Measurements from ENCODE around the gene HMG20A. TPM values are rescaled to one million over a fixed set of nuclear protein-coding genes. Genes with fewer than 3 reads are reported as not detected.

Gene HMG20A
- total RNA-seq, 1 experiment from 2014 or later = 62.2 TPM

- TF ChIP-seq CREM (CRISPR knock-in tag; IDR thresholded peaks at IDR 0.05) = no peak
- no peak for TF ChIP-seq ATF3 (CRISPR knock-in tag; conservative IDR thresholded peaks at IDR 0.05)
- TF ChIP-seq ZNF425 (CRISPR knock-in tag; conservative IDR thresholded peaks at IDR 0.05) = no peak
- no peak for TF ChIP-seq ZBTB21 (CRISPR knock-in tag; IDR thresholded peaks at IDR 0.05; ENCODE audit: borderline replicate concordance)
These were observed 43.6 kb downstream of the HMG20A start (continued) for GRCh38 chr15:77464129-77464865.

GRCh38 chr15:77466521-77466920, 45.8 kb downstream of the HMG20A start:
- DNase-seq (ENCODE audit: low spot score) = no peak
- no peak for ATAC-seq
- Mint-ChIP-seq H3K27ac (peak overlapping the region; percentile 68), H3K4me3 (no peak overlapping the region), H3K4me1 (peaks cover 26% of the 10 kb centered on the region), H3K27me3 (ENCODE audit: low read depth) (no peaks in the 10 kb centered on the region), H3K9me3 (no peaks in the 10 kb centered on the region), H3K36me3 (peaks cover 20% of the 10 kb centered on the region)
- CTCF ChIA-PET = interaction anchor here (1.3 to 2.9 kb wide), 2 partner anchors 8 to 77 kb away, joined by 3 to 15 read pairs; no protein-coding TSS in a partner anchor
- POLR2A ChIA-PET = no interaction called here
- TF ChIP-seq ZMAT4 (CRISPR knock-in tag; IDR thresholded peaks at IDR 0.05) = no peak

GRCh38 chr15:77468896-77469295, 48.2 kb downstream of the HMG20A start:
- ATAC-seq = no peak
- POLR2A ChIA-PET = no interaction called here

More at GRCh38 chr15:77468896-77469295, 48.2 kb downstream of the HMG20A start:
- Mint-ChIP-seq H3K27ac (peak overlapping the region; percentile 64; the same call in 1 of the 2 replicates), H3K4me1 (peaks cover 26% of the 10 kb centered on the region), H3K27me3 (ENCODE audit: low read depth) (no peaks in the 10 kb centered on the region), H3K36me3 (peaks cover 32% of the 10 kb centered on the region), H3K9me3 (no peaks in the 10 kb centered on the region), H3K4me3 (no peak overlapping the region)
- CTCF ChIA-PET = interaction anchor here (1.5 kb wide), 1 partner anchor 74 kb away, joined by 6 read pairs; no protein-coding TSS in a partner anchor
- DNase-seq (ENCODE audit: low spot score) = no peak
- TF ChIP-seq ZNF512 (CRISPR knock-in tag; IDR thresholded peaks at IDR 0.05; ENCODE audit: borderline replicate concordance) (no peak), ZNF263 (CRISPR knock-in tag; IDR thresholded peaks at IDR 0.05; ENCODE audit: low read depth) (no peak), GABPB1 (CRISPR knock-in tag; IDR thresholded peaks at IDR 0.05) (no peak), TP53 (CRISPR knock-in tag; IDR thresholded peaks at IDR 0.05) (no peak), MAX (CRISPR knock-in tag; IDR thresholded peaks at IDR 0.05) (no peak), NR1H2 (CRISPR knock-in tag; IDR thresholded peaks at IDR 0.05) (no peak), E2F4 (CRISPR knock-in tag; IDR thresholded peaks at IDR 0.05; ENCODE audit: borderline replicate concordance, low read depth) (no peak), SOX15 (CRISPR knock-in tag; IDR thresholded peaks at IDR 0.05) (no peak), USF2 (CRISPR knock-in tag; IDR thresholded peaks at IDR 0.05) (no peak), FOXP1 (CRISPR knock-in tag; IDR thresholded peaks at IDR 0.05; ENCODE audit: borderline replicate concordance) (no peak), FOXJ3 (CRISPR knock-in tag; IDR thresholded peaks at IDR 0.05; ENCODE audit: borderline replicate concordance) (no peak), TEAD1 (CRISPR knock-in tag; IDR thresholded peaks at IDR 0.05) (no peak), MLX (CRISPR knock-in tag; IDR thresholded peaks at IDR 0.05) (no peak), SMAD3 (CRISPR knock-in tag; IDR thresholded peaks at IDR 0.05; ENCODE audit: borderline replicate concordance) (no peak), GTF2I (CRISPR knock-in tag; conservative IDR thresholded peaks at IDR 0.05) (no peak)

Data from WTC11 (cell line).